Endothelial cell of umbilical vein (primary cell): ENCODE measurements around the gene TRIM29. TPM values are rescaled to one million over a fixed set of nuclear protein-coding genes. Genes with fewer than 3 reads are reported as not detected.

Source experiments
- BruUV-seq: library from RNA; stranded (reverse); fragments of 400-500 nt; replicated peaks from 2 replicates; lab custom pipeline; 2021; lab: Mats Ljungman, UMichigan
- CTCF ChIA-PET: fragments of 300-600, 350-600 bp; sonication (Branson Sonifier 250); formaldehyde crosslinking; loops from one replicate; lab custom pipeline; 2021; ENCODE audit warnings: antibody characterized with exemption, inconsistent platforms; lab: Charles Lee
- POLR2A ChIA-PET: fragments of 300-600, 350-600 bp; sonication (Branson Sonifier 250); formaldehyde crosslinking; loops from one replicate; lab custom pipeline; 2021; ENCODE audit warnings: antibody characterized with exemption, inconsistent platforms; lab: Charles Lee
- DNase-seq: peaks from one replicate; pipeline ENCODE4 v3.0.0-alpha.2; 2011; ENCODE audit warnings: low read depth, low spot score
- FAIRE-seq: peaks from 2 replicates; lab custom pipeline; 2011; peaks lifted over from hg19 to GRCh38; lab: Jason Lieb, UNC
- H2AFZ ChIP-seq: 2 replicates; pipeline ENCODE4 v1.6.0; 2012; ENCODE audit warnings: low read depth, low read length, control low read depth, inconsistent platforms
- H3K27ac ChIP-seq: 2 replicates; pipeline ENCODE4 v1.5.1; 2011; ENCODE audit warnings: low read depth, mild to moderate bottlenecking, control low read depth, low read length, moderate library complexity; ENCODE audit not compliant: insufficient read depth
- H3K27me3 ChIP-seq, 2 experiments: 2 replicates each; pipeline versions ENCODE4 v1.6.0 to v1.6.1; 2011; ENCODE audit warnings: low read length in 2 of 2, mixed read lengths in 1 of 2; ENCODE audit not compliant: control insufficient read depth in 2 of 2, insufficient read depth in 2 of 2
- H3K36me3 ChIP-seq, 2 experiments: 2 replicates in 1 of 2; 3 replicates in 1 of 2; pipeline ENCODE4 v1.5.1; 2011; ENCODE audit warnings: low read length in 2 of 2, mild to moderate bottlenecking in 1 of 2, moderate library complexity in 1 of 2; ENCODE audit not compliant: control insufficient read depth in 2 of 2, insufficient read depth in 2 of 2; ENCODE audit errors: extremely low read depth in 1 of 2
- H3K4me1 ChIP-seq: 3 replicates; pipeline ENCODE4 v1.5.1; 2011; ENCODE audit warnings: mild to moderate bottlenecking, low read length; ENCODE audit not compliant: control insufficient read depth, insufficient read depth; ENCODE audit errors: extremely low read depth
- H3K4me2 ChIP-seq: 2 replicates; pipeline ENCODE4 v1.6.1; 2011; ENCODE audit warnings: low read length, control low read depth, mixed read lengths; ENCODE audit not compliant: insufficient read depth
- H3K4me3 ChIP-seq, 3 experiments: fragments of 200-600 bp in 1 of 3; sonication (generic), shearing (Covaris generic) in 1 of 3; replicated peaks in 1 of 3; 2 replicates each; pipeline ENCODE4 v1.5.1; 2011 to 2016; ENCODE audit warnings: control low read depth in 3 of 3, low read length in 3 of 3, mild to moderate bottlenecking in 2 of 3, inconsistent platforms in 1 of 3, low read depth in 1 of 3, moderate library complexity in 1 of 3; ENCODE audit not compliant: insufficient read depth in 1 of 3
- H3K79me2 ChIP-seq: 2 replicates; pipeline ENCODE4 v1.6.0; 2012; ENCODE audit warnings: low read length, inconsistent platforms; ENCODE audit not compliant: control insufficient read depth, insufficient read depth
- H3K9ac ChIP-seq: replicated peaks from 2 replicates; pipeline ENCODE3; 2011; ENCODE audit warnings: low read length, control low read depth; ENCODE audit not compliant: insufficient read depth; ENCODE audit errors: extremely low read depth
- H3K9me1 ChIP-seq: replicated peaks from 3 replicates; pipeline ENCODE4 v1.6.0; 2011; ENCODE audit warnings: mild to moderate bottlenecking, low read length; ENCODE audit not compliant: control insufficient read depth, insufficient read depth; ENCODE audit errors: extremely low read depth
- H3K9me3 ChIP-seq: replicated peaks from 2 replicates; pipeline ENCODE4 v1.5.1; 2012; ENCODE audit warnings: low read length, inconsistent platforms; ENCODE audit not compliant: control insufficient read depth, insufficient read depth
- H4K20me1 ChIP-seq: replicated peaks from 2 replicates; pipeline ENCODE3; 2011; ENCODE audit warnings: mild to moderate bottlenecking, low read length; ENCODE audit not compliant: control insufficient read depth, insufficient read depth; ENCODE audit errors: extremely low read depth
- CTCF ChIP-seq, 2 donors: IDR thresholded peaks; 1 replicate in 1 of 2; 2 replicates in 1 of 2; pipeline ENCODE4 v1.5.1; 2011; ENCODE audit warnings: low read length in 2 of 2, mild to moderate bottlenecking in 2 of 2, moderate library complexity in 2 of 2, control low read depth in 1 of 2, inconsistent platforms in 1 of 2, low read depth in 1 of 2; ENCODE audit not compliant: insufficient read depth in 1 of 2; ENCODE audit errors: extremely low read depth in 1 of 2
- EZH2 ChIP-seq: IDR thresholded peaks from 2 replicates; pipeline ENCODE4 v1.6.1; 2012; ENCODE audit warnings: borderline replicate concordance, low read depth, mild to moderate bottlenecking, moderate library complexity, low read length, inconsistent platforms; ENCODE audit not compliant: severe bottlenecking
- FOS ChIP-seq: IDR thresholded peaks from 2 replicates; pipeline ENCODE4 v1.6.1; 2011; ENCODE audit warnings: mild to moderate bottlenecking, low read length, moderate library complexity, borderline replicate concordance; ENCODE audit not compliant: insufficient read depth
- GATA2 ChIP-seq: IDR thresholded peaks from 2 replicates; pipeline ENCODE4 v1.7.0; 2011; ENCODE audit warnings: low read depth, mild to moderate bottlenecking, moderate library complexity, mixed read lengths, low read length; ENCODE audit not compliant: insufficient read length, insufficient read depth
- JUN ChIP-seq: IDR thresholded peaks from 2 replicates; pipeline ENCODE4 v1.6.1; 2011; ENCODE audit warnings: borderline replicate concordance, low read depth; ENCODE audit not compliant: insufficient read length, insufficient read depth
- MAX ChIP-seq: IDR thresholded peaks from 2 replicates; pipeline ENCODE4 v1.6.1; 2011; ENCODE audit not compliant: insufficient read depth, insufficient read length
- MYC ChIP-seq: IDR thresholded peaks from one replicate; pipeline ENCODE4 v1.6.1; 2011; ENCODE audit warnings: mild to moderate bottlenecking, low read depth, low read length
- POLR2A ChIP-seq: IDR thresholded peaks from 2 replicates; pipeline ENCODE4 v1.6.1; 2012; ENCODE audit warnings: low read depth, mild to moderate bottlenecking, control low read depth, low read length
- POLR2AphosphoS5 ChIP-seq: IDR thresholded peaks from 2 replicates; pipeline ENCODE4 v1.6.1; 2012; ENCODE audit warnings: low read depth, mild to moderate bottlenecking, control low read depth, low read length, moderate library complexity; ENCODE audit not compliant: insufficient read depth
- dilution Hi-C: fragments of 300-500 bp; cut with MboI; formaldehyde crosslinking; loops from one replicate; pipeline ENCODE4 v1.15.0; 2019; ENCODE audit warnings: low sequenced_read_pairs; ENCODE audit not compliant: extremely low pct_ligation_motif_present
- intact Hi-C: fragments of 100-400 bp; cut with micrococcal nuclease; formaldehyde crosslinking; loops from one replicate; pipeline ENCODE4 v1.10.0; 2022
- polyA plus RNA-seq, 4 experiments: library from polyadenylated mRNA; depleted of rRNA in 3 of 4; stranded (reverse) in 3 of 4; unstranded in 1 of 4; fragments of >200 nt; gene quantifications; 2 replicates each; pipeline versions ENCODE4 v1.2.1 to v1.2.3, GENCODE V29; 2011 to 2012; ENCODE audit warnings: missing spikeins in 1 of 4
- total RNA-seq: library from RNA; stranded (reverse); gene quantifications from 2 replicates; pipeline ENCODE4 v1.2.3, GENCODE V29; 2021

TRIM29 gene
- total and polyA plus RNA-seq, 2 donors (not counting 3 experiments of a cell fraction or from before 2014, with no cell fraction given) = not detected

GRCh38 chr11:120088056-120088455 lies 49.9 kb downstream of the TRIM29 start:
- H3K36me3 ChIP-seq = no peaks in the 10 kb centered on the region
- H2AFZ ChIP-seq = no peak overlapping the region
- CTCF ChIA-PET = interaction anchor here (1.6 kb wide), 1 partner anchor 20 kb away, joined by 5 read pairs; no protein-coding TSS in a partner anchor
- H3K9me1 ChIP-seq = no peaks in the 10 kb centered on the region
- dilution Hi-C loops (no loop called here), intact Hi-C loops (no loop called here)
- peaks cover 9% of the 10 kb centered on the region for H3K9me3 ChIP-seq
- H3K9ac ChIP-seq = no peak overlapping the region
- no peak overlapping the region for H3K4me3 ChIP-seq
- no peak for DNase-seq
- no peak for FAIRE-seq
- no peaks in the 10 kb centered on the region for H3K4me1 ChIP-seq
- no peaks in the 10 kb centered on the region for H3K27me3 ChIP-seq
- H4K20me1 ChIP-seq = no peaks in the 10 kb centered on the region
- BruUV-seq = no TSS peak
- H3K4me2 ChIP-seq = no peak overlapping the region
- POLR2A ChIA-PET = no interaction called here
- no peak for TF ChIP-seq GATA2
- TF ChIP-seq CTCF (IDR thresholded peaks at IDR 0.05; ENCODE audit: extremely low read depth in 1 of 2, insufficient read depth in 1 of 2, low read depth in 1 of 2, low read length in 2 of 2) = no peak
- no peak for TF ChIP-seq EZH2
- no peak for TF ChIP-seq MYC
- TF ChIP-seq POLR2AphosphoS5 = no peak
- TF ChIP-seq POLR2A = no peak
- TF ChIP-seq FOS = no peak
- TF ChIP-seq MAX = no peak
- TF ChIP-seq JUN = no peak
- H3K79me2 ChIP-seq = no peaks in the 10 kb centered on the region
- H3K27ac ChIP-seq = no peak overlapping the region
